GM19328 (cell line): ENCODE results near the gene CRYAB.
A peak's percentile ranks its signal among the peaks of the same experiment; 100 is the strongest.
"Not testable (repeated sequence)": the region's sequence is repeated elsewhere in the genome, so short reads cannot be mapped to it uniquely, and the experiment has no call there.

Experiments used
- ATAC-seq: cut with Tn5 transposase; IDR thresholded peaks from one replicate; pipeline ENCODE4 v1.9.1; 2021; ENCODE audit warnings: mild to moderate bottlenecking, moderate library complexity; ENCODE audit not compliant: unreplicated experiment

Gene CRYAB

DNA sequence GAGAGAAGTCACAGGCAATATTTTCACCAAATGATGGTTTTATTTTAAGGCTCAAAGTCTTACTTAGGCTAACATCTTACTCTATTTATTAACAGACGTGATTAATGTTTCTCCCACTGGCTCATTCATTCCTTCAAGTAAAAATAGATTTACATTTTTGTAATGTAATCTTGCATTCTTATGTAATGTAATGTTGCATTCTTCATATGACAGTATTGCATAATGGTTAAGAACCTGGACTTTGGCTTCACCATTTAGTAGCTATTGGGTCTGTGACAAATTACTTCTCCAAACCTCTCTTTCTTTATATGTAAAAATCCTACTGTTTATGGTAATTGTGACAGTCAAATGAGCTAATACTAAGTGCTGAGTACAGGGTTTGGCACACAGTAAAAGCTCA lies 22.3 kb upstream of the CRYAB start:
- ATAC-seq: no peak

- not testable (repeated sequence) for ATAC-seq
These were observed 21.6 kb upstream of the CRYAB start for GRCh38 chr11:111933176-111933575.

DNA sequence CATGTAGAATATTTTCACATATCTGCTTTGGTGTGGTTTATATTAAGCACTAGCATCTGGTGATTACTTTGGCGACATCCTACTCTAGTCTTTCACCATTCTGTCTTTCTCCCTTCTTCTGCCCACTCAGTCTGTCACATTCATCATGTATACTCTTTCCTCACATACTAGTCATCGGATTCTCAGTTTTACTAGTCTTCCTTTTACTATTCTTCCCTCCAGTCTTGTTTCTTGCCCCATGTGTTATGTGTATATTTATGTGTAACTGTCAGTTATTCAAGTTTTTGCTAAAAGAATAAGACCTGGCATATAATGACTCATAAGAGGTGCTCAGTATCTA lies 21.0 kb upstream of the CRYAB start:
- no peak for ATAC-seq

GRCh38 chr11:111930472-111930871 lies 18.9 kb upstream of the CRYAB start:
- ATAC-seq: no peak

- ATAC-seq: peak; percentile 92
These were observed 15.2 kb upstream of the CRYAB start for GRCh38 chr11:111926505-111927391.

DNA sequence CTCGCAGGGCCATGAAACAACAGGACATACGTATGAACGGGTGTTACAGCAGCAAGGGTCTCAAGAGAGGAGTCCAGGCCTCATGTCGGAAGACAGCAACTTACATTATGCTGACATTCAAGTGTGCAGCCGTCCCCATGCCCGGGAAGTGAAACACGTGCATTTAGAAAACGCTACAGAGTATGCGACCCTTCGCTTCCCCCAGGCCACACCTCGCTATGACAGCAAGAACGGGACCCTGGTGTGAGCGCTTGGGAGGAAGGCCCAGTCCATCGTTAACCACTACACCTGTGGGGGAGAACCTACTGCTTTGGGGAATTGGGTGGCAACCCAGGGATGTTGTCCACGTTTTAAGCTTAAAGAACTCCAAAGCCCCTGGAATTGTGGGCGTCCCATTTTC lies 14.4 kb upstream of the CRYAB start:
- no peak for ATAC-seq

DNA sequence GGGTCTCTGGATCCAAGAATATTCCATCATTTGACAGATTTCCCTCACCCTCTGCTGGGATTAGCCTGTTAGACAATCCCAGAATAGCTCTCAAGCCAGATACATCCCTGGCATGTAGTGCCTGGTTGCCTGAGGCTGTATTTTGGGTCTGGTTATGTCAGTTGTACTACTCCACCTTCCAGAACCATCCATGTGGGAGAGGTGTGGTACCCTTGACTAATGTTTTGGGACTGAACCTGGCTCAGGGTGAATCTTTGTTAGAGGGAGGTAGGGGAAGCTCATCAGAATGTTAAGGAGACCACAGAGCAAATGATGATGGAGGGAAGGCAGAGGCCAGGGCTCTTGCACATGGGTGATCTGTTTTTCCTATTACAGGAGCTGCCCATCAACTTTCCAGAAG lies 12.4 kb upstream of the CRYAB start:
- ATAC-seq: no peak

DNA sequence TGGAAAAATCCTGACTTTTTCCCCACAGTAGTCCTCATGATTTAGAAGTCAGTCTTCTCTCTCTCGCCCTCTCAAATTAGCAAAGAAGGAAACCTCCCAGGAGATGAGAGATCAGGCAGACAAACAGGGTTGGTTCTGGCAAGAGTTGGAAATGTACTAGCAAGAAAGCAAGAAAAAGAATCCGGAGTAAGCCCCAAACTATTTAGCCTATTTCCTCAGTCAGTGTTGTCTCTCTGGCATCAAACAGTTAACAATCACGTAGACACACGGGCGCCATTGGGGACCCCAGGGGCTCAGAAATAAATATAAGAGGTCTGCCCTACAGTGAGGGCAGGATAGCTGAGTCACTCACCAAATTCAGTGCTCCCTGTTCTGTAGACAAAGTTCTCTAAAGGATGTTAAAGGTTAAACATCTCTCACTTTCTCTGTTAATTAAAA lies 11.8 kb upstream of the CRYAB start:
- ATAC-seq: no peak

GRCh38 chr11:111922803-111923202 lies 11.2 kb upstream of the CRYAB start:
- ATAC-seq: no peak

DNA sequence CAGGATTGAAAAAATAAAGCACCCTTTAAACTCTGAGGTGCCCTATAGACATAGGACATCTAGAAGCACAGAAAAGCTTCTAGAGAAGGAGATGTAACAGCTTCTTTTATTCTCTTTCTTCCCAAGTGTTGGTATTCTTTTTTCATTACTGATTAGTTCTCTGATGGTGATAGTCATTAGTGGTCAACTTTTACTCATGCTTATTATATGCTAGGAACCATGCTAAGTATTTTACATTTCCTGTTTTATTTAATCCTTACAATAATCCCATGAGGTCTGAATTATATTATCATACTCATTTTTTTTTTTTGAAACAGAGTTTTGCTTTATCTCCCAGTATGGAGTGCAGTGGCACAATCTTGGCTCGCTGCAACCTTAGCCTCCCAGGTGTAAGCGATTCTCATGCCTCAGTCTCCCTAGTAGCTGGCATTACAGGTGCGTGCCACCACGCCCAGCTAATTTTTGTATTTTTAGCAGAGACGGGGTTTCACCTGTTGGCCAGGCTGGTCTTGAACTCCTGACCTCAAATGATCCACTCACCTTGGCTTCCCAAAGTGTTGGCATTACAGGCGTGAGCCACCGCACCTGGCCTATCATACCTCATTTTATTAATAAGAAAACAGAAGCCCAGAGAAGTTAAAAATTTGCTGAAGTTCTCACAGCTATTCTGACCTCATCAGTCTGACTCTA lies 10.1 kb upstream of the CRYAB start:
- ATAC-seq: no peak

DNA sequence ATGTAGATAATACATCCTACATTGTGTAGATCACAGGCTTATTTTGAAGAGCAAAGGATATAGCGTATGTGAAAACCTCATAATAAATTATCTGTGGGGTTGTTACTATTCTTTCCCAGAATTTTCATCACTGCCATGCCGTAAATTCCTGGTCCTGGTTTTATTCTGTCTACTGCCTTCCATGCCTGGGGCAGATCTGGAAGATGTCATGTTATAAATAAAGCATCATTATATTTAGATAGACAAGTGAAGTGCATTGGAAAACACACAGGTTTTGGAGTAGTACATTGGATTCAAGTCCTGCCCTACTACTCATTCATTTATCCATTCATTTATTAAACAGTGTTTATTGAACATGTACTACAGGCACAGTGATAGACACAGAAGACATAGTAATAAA lies 9.3 kb upstream of the CRYAB start:
- no peak for ATAC-seq

DNA sequence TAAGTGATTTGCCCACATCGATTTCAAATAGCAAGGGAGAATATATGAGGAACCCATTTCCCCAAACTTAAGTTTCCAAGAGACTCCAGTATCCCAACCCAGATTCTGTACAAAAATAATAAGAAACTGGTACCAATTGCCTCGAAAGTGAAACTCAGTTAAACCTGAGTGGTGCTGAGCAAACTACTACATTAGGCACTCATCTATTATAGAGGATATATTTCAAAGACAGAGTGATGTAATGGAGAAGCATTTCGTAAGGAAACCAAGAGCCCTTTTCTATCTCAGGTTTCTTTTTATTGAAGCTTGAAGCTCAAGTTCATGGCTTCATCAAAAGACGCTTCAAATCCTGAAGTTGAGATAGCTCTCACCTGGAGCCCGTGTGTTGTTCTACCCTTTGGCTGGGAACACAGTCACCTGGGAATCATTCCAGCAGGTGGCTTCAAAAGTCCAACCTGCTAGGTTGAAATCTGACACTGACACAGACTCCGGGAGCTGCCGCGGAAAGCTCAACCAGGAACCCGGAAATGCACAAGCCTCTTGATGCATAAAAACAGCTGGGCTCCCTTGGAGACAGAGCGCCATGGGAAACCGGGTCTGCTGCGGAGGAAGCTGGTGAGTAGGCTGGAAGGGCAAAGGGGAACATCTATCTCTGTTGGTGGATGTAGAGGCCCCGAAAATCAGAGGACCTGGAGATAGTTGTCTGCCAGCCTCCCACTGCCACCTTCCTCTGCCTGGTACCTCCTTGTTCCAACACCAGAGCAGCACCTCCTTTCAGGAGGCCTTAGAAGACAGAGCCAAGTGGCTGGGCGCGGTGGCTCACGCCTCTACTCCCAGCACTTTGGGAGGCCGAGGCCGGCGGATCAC lies 7.1 kb upstream of the CRYAB start, which contains the start of gene C11orf52:
Gene C11orf52 (plus strand): TSS at position 524 of the 867 bp plus-strand sequence. CDS start 60 bp downstream, at position 584.
- no peak for ATAC-seq

DNA sequence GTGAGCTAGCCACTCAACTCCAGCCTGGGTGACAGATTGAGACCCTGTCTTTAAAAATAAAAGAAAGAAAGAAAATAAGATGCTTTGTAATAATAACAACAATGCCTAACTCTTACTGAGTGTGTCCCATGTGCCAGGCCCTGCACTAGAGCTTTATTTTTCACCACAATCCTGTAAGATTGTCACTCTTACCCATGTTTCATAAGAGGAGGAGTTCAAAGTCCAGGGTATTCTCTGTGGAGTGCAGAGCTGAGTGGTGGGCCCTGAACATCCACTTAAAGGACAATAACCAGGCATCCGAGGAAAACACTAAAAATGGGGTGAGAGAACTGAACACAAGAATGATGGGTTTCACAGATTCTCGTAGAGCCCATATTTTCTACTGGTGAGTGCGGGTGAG lies 6.2 kb upstream of the CRYAB start:
- no peak for ATAC-seq

GRCh38 chr11:111917312-111917711 lies 5.7 kb upstream of the CRYAB start:
- ATAC-seq: no peak

GRCh38 chr11:111916768-111917167 lies 5.2 kb upstream of the CRYAB start:
- ATAC-seq: no peak

DNA sequence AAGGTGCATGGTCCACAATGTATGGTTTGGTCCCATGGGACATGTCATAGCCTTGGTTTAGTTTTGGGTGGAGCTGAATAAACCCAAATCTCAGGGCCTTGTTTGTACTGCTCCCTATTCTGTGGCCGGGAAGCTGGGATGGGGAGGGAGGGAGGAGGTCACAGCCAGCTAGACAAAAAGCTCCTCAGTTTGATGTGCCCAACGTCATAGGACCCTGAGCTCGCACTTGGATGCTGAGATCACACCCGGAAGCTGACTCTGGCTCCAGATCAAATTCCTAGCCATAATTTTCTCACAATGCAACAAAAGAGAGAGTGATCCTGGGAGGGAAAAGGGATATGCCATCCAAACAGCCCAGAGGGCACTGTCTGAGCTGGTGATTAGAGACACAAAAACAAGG lies 2.4 kb upstream of the CRYAB start:
- no peak for ATAC-seq

- ATAC-seq: no peak
These were observed 1.7 kb upstream of the CRYAB start for GRCh38 chr11:111913031-111913861.

DNA sequence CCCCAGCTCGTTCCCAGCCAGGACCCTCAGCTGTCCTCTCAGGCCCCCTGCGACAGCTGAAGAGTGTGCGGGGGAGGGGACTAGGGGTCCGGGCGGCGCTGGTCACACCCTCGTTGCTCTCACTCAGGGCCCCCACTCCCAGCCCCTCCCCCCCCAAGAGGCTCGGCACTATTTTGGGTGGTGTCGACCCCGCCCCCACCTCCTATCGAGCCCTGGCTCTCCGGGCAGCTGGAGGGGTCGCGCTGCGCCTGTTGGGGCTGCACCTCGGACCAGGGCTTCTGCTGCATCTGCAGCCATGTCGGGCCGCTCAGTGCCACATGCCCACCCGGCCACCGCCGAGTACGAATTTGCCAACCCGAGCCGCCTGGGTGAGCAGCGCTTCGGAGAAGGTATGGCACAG lies 965 bp upstream of the CRYAB start, which contains the start of gene HSPB2:
Gene HSPB2 (plus strand): TSS at position 200 of the 400 bp plus-strand sequence. CDS start 96 bp downstream, at position 296.
- ATAC-seq: no peak

DNA sequence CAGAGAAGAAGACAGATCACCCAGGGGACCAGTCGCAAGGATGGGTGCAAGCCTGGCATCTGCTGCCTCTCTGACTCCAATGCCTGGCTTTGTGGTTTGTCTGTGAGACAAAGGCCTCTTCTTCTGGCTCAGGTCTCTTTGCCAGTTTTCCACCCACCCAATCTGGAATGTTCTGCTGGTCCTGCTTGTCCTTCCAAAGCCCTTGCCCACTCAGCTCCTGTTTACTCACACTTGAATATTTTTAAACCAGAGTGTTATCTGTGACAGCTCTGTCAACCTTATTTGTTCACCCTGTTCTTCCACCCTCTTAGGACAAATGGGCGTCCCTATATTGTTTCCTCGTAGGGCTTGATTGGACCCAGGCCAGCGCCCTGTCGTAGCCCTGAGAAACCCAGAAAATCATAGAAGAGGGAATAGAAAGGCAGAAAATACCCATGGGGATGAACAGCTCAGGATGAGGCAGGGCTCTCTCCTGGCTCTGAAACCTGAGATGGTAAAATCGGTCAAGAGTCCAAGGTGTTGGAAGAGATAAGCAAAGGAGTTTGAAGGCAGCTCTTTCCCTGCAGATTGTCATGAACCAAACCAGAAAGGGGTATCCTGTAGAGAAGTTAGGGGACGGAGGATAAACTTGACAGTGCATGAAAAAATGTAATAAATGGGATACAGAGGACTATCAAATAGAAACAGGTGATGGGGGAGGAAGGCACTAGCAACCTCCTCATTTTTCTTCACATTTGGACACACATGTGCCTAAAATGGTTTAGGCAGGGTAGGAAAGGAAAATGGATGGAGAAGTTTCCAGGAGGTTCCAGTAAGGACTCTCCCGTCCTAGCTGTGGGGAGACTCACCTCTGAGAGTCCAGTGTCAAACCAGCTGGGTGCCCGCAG lies 651 bp downstream of the CRYAB start:
- ATAC-seq: no peak
